GM11168 (cell line): ENCODE data around the gene CCDC57.
"Not testable (repeated sequence)": the region's sequence is repeated elsewhere in the genome, so short reads cannot be mapped to it uniquely, and the experiment has no call there.

Source experiments
- in situ Hi-C: fragments of 300-500 bp; cut with MboI; formaldehyde crosslinking; loops from one replicate; pipeline ENCODE4 v1.12.0; 2022; ENCODE audit warnings: low sequenced_read_pairs; ENCODE audit not compliant: unreplicated experiment

The CCDC57 gene

DNA sequence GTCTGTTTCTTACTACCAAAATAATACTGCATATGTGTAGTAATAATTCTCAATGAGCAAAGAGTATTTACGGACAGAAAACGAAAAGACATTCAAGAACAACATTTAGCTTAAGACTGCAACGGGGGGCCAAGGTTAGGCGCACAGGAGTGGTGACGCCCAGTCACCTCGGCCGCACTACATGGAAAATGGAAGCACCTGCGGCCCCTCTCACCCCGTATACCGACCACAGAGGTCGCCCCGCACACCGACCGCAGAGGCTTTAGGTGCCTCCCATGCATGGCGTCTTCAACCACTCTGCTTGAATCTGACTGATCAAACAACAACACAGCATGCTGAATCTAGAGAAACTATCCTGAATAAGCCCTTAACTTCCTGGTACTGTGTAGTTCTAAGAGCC, 26.4 kb downstream of the CCDC57 start:
- in situ Hi-C loops: no loop called here

DNA sequence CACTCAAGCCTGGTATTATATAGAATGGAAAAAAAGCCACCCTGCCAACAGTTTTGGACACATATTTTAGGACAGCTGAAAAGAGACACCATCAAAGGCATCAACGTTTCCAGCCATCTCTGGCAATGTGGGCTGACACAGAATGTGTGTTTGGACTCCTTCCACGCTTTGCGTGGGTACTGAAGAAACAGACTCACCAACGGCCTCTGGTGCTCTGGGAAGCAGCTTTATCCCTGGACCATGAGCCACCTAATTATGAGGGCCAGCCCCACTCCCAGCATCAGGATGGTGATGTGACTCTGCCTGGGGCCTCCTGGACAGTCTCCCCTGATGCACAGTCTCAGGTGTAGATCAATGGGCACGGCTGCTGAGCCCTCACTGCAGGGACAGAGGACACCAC, 27.9 kb downstream of the CCDC57 start:
- in situ Hi-C loops: no loop called here

DNA sequence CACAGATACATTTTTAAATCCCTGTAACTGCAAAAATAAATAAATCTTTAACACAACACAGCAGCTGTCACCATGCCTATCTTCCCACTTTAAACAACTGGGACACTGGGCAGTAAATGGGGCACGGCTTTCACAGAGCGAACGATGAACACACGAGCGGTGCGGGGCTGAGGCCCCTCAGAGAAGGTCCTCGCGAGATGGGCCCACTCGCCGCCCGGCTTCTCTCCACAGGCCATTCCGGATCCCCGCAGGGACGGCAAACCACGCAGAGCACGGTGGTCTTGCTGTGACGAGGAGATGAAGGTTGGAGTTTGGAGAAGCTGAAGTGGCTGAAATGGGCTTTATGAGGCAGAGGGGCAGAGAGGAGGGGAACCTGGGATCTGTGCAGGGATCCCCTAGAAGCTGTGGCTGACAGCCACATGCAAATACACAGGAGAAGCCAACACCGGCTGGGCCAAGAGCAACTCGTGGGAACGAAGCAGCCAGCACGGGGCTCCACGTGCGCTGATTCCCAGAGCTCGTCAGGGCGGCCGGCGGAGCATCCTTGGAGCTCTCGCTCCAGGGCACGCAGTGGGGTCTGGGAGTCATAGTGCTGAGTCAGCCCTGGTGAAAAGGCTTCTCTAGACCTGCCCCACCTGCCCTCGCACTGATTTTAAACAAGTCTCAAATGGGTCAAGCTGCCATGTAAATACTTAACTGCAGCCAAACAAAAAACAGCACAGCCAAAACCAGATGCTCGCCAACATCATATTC, 31.7 kb downstream of the CCDC57 start:
- in situ Hi-C loops: no loop called here

DNA sequence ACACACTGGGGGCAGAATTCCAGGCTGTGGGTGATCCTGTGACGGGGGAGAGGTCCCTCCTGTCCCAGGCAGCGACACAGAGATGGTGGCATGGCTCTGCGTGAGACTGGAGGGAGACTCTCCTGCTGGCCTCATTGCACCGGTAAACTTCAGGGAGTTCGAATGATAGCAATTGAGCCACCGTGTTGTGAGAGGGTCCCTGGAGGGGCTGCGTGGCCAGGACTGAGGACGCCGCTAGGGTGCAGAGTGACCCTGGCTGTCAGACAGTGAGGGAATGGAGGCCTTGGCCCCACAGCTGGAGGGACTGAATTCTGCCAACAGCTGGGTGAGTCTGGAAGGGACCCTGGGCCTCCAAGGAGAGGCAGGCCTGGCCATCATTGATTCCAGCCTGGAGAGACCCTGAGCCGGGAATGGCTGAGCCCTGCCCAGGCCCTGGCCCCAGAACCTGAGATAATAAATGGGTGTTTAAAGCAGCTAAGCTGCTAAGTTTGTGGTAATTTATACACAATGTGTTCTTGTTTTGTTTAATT, 32.6 kb downstream of the CCDC57 start:
- in situ Hi-C loops: no loop called here

DNA sequence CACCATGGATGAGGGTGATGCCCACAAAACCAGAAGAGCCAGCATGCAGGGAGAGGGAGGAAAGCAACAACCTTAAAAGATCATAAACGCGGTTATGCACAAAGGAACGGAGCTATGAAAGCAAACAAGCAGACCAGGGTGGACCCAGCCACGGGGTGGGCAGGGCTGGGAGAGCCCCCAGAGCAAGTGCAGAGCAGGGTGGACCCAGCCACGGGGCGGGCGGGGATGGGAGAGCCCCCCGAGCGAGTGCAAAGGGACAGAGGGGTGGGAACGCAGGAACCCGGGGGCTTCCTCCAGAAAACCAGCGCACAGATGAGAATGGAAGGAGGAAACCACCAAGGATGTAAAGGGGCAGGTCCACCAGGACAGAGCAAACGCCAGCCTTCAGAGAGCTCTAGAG, 33.2 kb downstream of the CCDC57 start:
- in situ Hi-C loops: no loop called here

DNA sequence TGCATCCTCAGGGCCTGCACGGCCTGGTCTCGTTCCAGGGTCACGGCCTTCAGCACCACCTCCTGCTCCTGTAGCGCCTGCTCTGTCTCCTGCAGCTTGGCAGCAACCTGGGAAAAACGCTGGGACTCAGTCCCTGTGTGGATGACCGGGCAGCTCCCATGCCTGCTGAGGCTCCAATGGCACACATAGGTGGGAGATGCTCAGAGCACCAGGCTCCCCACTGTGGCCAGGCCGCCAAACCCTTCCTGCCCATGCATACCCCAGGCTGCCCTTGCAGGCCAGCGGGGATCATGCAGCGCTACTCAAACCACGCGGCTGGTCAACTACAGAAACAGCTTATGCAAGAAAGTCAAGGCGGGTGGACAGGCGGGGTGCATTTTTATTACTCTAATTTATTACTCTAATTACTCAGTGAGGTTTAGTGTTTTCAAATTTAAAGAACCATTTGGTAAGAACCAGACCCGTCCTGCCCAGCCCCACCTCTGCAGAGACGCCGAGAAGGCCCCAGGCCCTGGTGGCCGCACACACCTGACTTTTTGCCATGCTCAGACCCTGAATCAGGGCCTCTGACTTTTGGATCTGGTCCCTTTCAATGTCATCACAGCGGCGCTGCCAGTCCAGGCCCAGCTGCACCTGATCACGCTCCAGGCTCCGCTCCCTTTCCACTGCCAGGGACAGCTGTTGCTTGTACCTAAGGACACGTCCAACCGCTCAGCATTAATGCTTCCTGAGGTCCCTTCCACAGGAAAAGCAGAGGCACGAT, 34.0 kb downstream of the CCDC57 start:
- in situ Hi-C loops: no loop called here

DNA sequence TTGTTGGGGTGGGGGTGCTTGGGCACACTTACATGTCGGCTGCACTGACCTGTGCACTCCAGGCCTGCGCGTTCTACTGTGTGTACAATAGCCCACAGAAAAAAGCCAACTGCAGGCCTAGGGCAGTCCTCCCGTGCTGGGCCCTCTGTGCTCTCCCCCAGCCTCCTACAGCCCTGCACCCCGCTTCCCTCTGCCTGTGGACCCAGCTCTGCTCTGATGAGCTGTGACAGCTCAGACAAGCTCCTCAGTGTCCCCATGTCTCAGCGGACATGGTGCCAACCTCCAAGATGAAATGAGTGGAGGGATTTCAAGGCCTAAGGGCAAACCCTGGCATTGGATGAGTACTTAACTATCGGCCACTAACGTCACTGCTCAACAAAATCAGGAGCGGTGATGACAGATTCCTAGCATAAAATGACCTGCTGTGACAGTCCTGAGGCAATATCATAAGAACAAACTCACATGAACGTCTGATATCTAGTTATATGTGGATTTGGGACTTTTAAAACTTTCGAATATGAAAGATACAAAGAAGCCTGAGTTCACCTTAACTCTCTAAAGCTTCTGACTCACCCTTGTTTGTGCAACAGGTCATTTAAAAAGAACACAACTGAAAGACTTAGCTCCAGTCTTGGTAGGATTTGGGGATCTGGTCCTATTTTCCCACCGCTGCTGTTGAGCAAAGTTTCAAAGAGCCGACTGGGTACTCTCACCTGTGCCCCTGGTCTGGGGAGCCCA, 34.7 kb downstream of the CCDC57 start:
- in situ Hi-C loops: no loop called here

DNA sequence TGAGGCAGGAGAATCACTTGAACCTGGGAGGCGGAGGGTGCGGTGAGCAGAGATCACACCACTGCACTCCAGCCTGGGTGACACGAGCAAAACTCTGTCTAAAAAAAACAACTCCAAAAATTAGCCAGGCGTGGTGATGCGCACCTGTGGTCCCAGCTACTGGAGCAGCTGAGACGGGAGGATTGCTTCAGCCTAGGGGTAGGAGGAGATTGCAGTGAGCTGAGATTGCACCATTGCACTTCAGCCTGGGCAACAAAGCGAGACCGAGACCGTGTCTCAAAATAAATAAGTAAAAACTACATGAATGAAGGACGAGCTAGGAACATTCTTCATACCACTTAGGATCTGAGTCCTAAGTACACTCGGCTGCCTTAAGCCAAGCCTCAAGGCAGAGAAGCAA, 35.4 kb downstream of the CCDC57 start:
- in situ Hi-C loops: no loop called here

DNA sequence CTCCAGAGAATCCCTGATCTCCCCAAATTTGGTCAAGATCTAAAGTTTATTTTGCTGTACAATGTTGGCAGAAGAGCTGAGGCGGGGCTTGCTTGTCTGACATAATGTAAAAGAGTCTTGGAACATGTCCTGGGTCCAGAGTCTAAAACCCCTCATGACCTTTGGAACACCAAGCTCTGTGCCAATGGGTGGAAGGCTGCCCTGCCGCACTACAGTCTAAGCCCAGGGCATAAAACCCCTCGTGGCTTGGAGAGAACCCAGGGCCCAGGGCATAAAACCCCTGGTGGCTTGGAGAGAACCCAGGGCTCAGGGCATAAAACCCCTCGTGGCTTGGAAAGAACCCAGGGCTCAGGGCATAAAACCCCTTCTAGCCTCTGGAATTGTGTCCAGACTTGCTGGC, 36.7 kb downstream of the CCDC57 start:
- in situ Hi-C loops: no loop called here

DNA sequence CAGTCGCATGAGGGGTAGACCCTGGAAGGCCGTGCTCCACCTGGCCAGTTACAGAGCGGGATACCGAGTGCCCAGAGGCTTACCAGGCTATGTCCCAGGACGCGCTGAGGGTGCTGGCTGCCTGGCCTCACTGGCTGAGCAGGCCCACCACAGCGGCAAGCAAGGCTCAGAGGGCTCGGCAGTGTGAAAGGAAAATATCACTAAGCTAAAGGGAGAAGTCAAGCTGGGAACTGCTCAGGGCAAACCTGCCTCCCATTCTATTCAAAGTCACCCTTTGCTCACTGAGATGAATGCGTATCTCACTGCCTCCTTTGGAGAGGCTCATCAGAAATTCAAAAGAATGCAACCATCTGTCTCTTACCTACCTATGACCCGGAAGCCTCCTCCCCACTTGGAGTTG, 37.4 kb downstream of the CCDC57 start:
- in situ Hi-C loops: no loop called here

DNA sequence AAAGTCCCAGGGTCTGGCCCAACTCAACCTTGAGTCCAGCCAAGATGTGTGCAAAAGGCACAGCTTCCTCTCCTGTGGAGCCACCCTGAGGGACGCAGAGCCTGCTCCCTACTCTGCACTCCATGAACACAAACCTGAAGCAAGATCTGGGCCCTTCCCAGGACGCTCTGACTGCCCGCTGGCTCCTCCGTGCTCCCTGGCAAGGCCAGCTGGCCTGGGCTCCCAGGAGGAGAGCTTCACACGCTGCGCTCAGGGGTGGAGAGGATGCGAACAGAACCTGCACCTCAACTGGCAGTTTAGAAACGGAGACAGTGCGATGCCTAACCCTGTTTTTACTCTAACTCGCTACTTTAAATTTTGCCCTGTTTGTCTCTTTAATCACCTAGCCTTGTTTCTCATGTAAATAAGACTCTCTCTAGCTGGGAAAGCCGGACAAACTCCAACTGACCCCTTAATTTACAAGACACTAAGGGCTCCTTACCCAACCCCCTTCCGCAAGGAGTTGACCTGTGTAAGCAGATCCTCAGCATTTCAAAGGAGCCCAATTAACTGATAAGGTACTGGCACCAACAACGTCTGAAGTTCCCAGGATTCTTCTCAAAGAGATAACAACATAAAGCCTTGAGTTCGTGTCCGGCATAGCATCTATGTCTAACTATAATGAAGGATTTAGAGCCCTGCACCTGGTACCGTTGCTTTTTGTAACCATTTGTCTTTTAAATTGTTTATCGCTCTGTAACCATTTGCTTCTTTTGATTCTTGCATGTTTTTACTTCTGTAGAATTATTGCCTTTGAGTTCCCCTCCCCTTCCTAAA, 38.4 kb downstream of the CCDC57 start:
- in situ Hi-C loops: not testable (repeated sequence)

DNA sequence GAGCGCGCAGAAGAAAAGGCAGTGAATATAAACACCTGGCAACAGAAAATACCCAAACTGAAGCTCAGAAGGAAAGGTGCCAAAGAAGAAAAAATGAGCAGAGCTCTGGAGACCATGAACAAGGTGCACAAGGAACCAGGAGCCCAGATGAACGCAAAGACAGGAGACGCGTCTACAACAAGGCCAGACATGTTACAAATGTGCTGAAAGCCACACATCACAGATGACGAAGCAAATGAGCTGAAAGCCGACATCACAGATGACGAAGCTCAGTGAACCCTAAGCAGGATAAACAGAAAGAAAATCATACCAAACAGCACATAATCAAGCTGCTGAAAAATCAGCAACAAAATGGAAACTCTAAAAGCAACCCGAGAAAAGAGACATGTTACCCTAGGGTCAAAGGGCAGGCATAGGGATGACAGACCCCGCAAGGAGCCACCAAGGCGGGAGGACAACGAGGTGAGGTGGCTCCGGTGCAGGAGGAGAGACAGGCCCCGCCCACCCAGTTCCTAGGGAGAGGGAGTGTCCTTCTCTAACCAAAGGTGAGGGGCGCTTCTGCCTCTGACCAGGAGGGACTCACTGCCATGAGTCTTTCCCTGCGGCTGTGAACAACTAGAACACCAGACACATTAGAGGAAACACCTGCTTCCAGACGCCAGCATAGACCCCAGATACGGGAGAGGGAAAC, 39.1 kb downstream of the CCDC57 start:
- in situ Hi-C loops: no loop called here

DNA sequence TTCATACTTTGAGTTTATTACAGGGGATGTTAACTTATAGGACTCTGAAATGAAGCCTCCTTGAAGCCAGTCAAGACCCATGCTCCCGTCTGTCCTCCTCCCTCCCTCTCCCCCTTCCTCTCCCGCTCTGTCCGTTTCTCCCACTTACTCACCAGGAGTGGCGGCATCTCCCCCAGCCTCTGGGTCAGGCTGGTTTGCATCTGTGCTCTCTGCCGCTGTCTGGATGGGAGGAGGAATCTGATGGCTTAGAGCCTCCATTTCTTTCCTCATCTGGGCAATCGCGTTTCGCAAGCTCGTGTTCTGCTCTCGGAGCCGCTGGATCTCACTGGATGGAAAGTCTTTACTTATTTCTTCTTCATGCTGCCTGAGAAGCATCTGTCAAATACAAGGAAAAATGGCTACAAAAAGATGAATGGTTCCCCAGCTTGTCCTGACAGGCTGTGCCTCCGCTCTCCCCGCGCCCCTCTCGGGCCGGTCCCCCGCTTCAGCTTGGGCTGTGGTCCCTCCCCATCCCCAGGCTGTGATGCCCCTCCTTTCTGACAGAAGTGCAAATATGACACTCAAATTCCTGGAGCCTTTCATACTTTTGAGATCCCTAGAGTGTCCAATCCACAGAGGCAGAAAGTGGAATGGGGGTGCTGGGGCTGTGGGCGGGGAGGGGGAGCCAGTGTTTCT, 40.0 kb downstream of the CCDC57 start:
- in situ Hi-C loops: no loop called here

DNA sequence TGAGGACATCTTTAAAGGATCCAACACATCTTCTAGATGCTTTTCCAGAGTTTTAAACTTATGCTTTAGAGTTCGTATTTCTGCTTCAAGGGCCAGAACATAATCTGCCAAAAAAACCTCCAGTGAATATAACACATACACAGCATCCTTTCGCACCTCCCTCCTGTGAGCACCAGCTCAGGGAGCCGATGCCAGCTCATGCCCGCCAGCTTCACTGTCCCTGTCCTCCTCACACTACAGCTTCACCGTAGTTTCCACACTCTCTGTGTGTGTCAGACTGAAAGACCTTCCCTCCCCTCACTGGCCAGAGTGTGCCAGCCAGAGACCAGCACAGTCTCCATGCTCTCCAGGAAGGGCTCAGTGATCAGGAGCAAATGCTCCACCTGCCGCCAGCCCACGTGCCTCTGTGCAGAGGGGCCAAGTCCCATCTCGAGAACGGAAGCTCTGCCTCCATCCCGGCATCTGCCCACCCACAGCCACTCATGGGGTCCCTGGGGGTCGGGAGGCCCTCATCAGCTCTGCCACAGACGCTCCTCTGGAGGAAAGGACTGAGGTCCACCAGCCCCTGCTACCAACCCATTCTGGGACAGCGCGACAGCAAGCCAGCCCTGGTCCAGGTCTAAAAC, 40.8 kb downstream of the CCDC57 start:
- in situ Hi-C loops: no loop called here

DNA sequence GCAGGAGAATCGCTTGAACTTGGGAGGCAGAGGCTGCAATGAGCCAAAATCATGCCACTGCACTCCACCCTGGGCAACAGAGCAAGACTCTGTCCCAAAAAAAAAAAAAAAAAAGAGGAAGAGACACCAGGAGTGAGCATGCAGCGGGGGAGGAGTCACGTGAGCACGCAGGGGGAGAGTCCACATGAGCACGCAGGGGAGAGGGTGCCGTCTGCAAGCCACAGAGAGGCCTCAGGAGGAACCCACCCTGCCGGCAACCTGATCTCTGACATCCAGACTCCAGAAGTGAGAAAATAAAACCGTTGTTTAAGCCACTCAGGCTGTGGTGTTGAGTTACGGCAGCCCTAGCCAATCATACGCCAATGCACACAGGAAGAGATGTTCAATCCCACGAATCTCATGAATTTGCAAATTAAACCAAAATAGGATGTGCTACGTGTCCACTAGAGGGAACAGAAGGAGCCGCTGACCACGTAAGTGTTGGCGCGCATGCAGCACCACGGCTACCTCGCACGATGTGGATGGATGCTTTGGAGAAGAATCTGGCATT, 42.2 kb downstream of the CCDC57 start:
- in situ Hi-C loops: no loop called here

DNA sequence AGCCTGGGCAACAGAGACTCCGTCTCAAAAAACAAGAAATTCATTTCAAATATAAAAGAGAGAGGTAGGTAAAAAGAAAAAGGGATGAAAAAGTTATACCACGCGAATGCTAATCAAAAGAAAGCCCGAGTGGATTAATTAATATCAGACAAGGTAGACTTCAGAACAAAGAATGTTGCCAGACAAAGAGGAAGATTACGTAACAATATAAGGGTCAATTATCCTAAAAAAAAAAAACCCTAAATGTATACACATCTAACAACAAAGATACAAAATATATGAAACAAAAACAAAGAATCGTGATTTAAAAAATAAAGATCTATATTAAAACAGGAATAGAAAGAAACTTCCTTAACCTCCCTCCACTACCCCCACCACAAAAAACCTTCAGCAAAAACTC, 44.1 kb downstream of the CCDC57 start:
- in situ Hi-C loops: no loop called here

DNA sequence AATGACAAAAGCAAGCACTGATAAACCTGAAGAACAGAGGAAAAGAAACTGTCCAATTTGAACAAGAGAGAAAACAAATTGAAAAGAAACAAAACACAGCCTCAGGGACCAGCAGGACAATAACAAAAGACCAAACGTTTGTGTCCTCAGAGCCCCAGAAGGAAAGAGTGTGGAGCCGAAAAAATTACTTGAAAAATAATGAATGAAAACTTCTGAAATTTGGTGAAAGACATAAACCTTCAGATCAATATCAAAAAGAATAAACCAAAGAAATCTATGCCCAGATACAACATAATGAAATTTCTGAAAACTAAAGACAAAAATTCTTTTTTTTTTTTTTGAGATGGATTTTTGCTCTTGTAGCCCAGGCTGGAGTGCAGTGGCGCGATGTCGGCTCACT, 45.6 kb downstream of the CCDC57 start:
- in situ Hi-C loops: no loop called here

DNA sequence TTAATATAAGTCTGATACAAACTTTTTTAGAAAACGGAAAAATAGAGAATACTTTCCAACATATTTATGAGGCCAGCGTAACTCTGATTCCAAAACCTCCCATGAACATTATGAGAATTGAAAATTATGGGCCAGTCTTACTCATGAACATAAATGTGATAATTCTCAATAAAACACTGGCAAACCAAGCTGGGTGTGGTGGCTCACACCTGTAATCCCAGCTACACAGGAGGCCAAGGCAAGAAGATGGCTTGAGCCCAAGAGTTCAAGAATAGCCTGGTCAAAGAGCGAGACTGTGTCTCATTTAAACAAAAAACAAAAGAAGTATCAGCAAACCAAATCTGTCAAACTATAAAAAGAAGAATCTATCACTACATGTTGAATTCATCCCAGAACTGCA, 47.8 kb downstream of the CCDC57 start:
- in situ Hi-C loops: no loop called here
